Hematopoietic multipotent progenitor cell treated with erythropoietin and hydrocortisone succinate and interleukin-3 and kit ligand, for 15 days (in vitro differentiated cells): ENCODE measurements around the gene ENTHD1.
"Not testable (repeated sequence)": the region's sequence is repeated elsewhere in the genome, so short reads cannot be mapped to it uniquely, and the experiment has no call there.

ENCODE experiments used
- DNase-seq: peaks from one replicate; pipeline ENCODE4 v3.0.0-alpha.2; 2015; ENCODE audit warnings: low spot score

ENTHD1 gene

DNA sequence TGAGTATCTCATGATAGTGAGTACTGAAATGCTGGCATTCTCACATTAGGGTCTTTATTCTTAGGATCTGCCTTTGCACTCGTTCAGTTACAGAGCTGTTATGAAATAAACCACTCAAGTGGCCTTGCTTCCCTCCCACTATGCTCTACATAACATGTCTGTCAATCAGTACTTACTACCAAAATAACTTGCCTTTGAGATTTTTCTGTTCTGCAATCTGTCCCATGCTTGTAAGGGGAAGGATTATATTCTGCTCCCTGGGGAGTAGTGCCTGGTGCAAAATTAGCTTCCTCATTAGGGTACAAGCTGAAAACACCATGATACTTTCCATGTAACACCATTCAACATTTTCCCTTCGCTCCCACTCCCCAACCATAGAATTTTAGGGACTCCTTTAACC lies 5.4 kb upstream of the ENTHD1 start:
- DNase-seq, result no peak

GRCh38 chr22:39897841-39898240 lies 4.3 kb upstream of the ENTHD1 start:
- no peak for DNase-seq

DNA sequence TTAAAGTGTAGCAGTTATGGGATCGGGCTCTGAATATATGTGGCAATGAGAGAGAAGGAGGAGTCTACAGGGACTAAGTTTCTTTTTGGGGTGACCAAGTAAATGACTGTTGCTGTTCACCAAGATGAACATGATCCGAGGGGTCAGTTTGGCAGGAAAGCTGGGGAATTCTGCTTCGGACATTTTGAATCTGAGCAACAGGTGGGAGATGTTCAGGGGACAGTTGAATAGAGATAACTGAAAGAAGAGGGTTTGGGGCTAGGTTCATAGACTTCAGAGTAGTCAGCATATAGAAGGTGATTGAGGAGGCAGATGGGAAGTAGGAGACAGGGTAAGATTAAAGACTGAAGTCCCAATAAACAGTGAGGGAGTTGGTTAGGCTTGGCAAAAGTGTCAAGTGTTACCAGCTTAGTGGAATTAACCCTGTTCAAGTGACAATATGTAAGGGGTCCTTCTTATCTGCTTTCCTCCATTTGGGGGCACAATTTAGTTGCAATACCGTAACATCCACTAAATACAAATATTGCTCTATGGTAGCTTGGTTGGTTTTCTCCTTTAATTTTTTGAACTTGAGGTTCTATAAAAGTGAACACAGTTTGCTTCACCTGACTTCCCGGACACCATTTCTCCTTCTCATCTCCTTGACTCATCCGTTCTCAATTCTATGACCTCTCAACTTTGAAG lies 2.9 kb upstream of the ENTHD1 start:
- no peak for DNase-seq

DNA sequence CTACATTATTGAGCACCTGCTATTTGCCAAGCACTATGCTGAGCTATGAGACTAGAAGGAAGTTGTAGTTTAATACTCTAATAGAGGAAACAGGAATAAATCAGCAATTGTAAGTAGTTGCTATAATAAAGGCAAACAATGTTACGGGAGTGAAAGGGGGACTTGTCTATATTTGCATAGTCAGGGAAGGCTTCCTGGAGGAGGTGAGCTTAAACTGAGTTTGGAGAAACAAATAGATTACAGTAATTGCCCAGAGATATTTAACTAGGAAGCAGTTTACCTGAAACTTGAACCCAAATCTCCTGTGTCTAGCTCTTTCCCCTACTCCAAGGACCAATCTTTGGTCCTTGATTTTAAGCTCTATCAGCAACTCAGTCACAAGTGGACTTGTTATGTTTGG lies 2.1 kb upstream of the ENTHD1 start:
- DNase-seq, result no peak

- DNase-seq, result no peak
Observed at GRCh38 chr22:39894554-39895092, 1.1 kb upstream of the ENTHD1 start.

DNA sequence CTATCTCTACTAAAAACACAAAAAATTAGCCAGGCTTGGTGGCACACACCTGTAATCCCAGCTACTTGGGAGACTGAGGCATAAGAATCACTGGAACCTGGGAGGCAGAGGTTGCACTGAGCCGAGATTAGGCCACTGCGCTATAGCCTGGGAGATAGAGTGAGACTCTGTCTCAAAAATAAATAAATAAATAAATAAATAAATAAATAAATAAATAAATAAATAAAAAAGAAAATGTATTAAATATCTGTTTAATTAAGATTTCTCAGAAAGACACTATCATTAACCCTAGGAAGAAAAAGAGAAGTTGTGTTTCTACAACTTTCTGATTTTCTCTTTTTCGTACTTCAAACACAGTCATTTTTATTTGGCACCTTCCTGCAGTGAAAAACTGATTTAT lies 3.6 kb downstream of the ENTHD1 start:
- not testable (repeated sequence) for DNase-seq

DNA sequence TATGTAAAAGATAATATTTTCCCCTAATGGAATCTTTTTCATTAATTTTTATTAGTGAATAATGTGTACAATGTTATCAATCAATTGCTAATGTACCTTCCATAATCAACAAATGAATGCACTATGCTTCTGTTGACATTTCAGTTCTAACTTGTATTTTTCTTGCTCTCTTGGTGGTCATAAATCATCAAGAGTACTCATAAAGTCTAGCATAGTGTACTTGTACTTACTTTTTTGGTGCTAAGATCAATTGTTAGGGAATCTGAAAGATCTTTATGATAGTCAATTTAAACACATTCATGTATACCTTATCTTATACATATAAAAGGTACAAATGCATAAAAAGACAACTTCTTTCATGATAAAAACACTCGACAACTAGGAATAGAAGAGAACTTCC lies 10.5 kb downstream of the ENTHD1 start:
- no peak for DNase-seq

GRCh38 chr22:39880722-39881121 lies 12.8 kb downstream of the ENTHD1 start:
- DNase-seq, result no peak

DNA sequence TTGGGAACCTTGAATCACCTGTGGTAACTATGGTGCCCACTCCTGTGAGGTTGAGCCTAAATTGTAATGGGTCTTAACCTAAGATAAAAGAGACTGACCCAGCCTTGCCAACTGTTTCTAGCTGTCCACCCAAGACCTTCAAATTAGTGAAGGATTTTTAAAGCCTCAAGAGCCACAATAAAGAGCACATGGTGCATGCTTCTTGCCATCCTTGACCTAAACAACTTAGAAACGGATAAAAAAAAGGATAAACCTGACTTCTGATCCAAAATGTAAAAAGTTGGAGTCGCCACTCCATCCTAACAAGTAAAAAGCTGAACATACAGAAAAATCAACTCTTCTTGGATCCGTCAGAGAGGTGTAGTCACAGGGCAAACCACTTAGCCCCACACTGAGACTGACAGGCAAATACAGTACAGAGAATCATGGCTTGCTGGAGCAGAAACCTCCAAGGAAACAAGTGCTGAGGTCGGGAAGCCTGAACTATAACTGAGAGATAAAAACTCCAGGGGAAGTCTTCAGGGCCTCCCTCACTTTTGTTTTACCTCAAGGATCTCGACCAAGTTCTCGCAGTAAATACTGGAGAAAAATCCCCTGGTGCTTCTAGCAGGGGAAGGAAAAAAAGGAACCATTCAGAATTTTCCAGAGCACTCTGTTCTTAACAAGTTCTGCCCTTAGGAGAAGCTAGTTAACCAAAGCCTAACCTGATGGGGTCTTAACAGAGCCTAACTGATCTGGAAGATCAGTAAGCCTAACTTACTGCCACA lies 16.3 kb downstream of the ENTHD1 start:
- DNase-seq, result no peak

- DNase-seq, result not testable (repeated sequence)
Observed at GRCh38 chr22:39875176-39875885, 18.2 kb downstream of the ENTHD1 start.

GRCh38 chr22:39873965-39874364 lies 19.6 kb downstream of the ENTHD1 start:
- DNase-seq, result no peak

DNA sequence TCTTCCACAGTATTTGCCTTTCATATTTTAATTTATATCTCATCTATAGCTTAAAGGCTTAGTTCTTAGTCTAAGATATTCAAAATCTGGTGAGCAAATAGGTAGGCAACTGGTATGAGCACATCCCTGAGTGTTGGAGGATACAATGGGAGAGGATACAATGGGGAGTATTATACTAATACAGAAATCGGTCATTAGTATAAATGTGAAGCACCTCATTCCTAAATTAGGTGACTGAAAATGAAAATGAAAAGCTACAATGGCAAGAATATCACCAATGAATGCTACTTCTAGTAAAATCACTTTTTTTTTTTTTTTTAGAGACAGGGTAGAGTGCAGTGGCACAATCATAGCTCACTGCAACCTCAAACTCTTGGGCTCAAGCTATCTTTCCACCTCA lies 21.0 kb downstream of the ENTHD1 start:
- DNase-seq, result no peak

DNA sequence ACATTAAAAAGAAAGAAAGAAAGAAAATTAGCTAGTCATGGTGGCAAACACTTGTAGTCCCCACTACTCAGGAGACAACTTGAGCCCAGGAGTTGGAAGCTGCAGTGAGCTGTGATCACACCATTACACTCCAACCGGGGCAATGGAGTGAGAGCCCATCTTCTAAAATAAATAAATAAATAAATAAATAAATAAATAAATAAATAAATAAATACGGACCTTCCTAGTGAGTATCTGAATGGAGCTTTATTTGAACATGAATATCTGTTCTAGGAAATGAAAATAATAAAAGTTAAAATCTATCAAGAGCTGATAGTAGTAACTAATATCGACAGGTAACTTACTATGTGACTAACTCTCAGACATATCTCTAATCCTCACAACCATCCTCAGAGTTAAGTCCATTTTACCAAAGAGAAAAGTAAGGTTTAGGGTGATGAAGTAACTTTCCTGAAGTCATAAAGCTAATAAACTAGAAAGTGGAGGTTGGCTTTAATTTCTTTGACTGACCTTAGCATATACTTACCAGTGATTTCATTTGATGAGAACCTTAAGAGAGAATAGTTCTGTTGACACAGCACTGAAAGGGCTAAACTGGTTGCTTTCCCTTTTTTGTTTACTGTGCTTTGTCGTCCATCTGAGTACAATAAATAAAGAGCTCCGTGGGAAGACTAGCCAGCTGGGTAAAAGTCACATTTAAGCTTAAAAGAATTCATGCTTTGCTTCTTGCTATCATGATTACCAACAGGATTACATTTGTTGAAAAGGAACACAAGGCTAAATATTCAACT lies 22.4 kb downstream of the ENTHD1 start:
- DNase-seq, result no peak

DNA sequence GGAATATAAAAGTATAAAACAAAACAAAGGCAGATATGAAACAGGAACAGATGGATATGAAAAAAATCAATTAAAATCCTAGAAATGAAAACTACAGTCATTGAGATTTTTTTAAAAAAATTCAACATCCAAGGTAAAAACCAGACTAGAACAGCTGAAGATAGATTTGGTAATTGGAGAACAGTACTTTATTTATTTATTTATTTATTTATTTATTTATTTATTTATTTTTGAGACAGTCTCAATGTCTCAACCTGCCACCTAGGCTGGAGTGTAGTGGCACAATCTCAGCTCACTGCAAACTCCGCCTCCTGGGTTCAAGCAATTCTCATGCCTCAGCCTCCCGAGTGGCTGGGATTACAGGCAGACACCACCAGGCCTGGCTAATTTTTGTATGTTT lies 23.8 kb downstream of the ENTHD1 start:
- not testable (repeated sequence) for DNase-seq

DNA sequence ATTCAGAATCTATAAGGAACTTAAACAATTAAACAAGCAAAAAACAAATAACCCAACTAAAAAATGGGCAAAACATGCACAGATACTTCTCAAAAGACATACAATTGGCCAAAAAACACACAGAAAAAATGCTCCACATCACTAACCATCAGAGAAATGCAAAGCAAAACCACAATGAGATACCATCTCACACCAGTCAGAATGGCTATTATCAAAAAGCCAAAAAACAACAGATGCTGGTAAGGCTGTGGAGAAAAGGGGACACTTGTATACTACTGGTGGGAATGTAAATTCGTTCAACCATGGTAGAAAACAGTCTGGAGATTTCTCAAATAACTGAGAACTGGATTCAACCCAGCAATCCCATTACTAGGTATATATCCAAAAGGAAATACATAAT lies 24.8 kb downstream of the ENTHD1 start:
- DNase-seq, result no peak

DNA sequence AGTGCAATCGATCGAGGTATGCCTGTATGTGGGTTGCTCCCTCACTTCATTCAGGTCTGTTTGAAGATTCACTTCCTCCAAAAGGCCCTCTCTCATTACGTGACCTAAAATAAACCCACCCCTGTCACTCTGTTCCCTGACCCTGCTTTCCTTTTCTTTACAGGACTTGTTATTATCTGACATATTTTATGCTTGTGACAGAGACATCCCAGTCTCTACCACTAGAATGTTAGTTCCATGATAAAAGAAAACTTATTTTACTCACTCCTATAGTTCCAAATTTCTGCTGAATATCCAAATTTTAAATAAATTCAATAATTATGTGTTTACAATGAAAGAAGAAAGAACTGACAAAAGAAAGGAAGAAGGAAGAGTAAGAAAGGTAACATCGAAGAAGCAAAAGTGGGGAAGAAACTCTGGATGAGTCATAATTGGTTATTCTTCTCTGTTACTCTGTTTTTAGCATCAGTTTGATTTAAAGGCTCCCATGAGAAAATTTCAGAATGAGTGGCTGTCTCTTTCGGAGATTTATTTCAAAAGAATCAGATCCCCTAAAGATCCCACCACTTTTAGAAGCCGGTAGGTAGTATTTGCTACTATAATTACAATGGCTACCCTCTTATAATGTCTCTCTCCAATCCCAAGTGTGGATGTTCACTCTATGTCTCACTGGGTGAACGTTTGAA lies 33.5 kb downstream of the ENTHD1 start:
- DNase-seq, result no peak

- no peak for DNase-seq
Observed at GRCh38 chr22:39856588-39856987, 37.0 kb downstream of the ENTHD1 start.

GRCh38 chr22:39852799-39853198 lies 40.8 kb downstream of the ENTHD1 start:
- DNase-seq, result no peak

- no peak for DNase-seq
Observed at GRCh38 chr22:39851606-39852315, 41.8 kb downstream of the ENTHD1 start.

DNA sequence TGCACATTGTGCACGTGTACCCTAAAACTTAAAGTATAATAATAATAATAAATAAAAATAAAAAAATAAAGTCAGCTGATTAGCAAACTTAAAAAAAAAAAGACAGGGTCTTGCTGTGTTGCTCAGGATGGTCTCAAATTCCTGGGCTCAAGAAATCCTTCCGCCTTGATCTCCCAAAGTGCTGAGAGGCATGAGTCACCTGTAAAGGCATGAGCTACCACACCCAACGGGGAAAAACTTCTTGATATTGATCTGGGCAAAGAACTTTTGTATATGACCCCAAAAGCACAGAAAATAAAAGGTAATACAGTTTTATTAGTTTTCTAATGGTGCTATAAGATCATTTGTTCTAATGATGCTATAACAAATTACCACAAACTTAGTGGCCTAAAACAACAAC lies 46.1 kb downstream of the ENTHD1 start:
- no peak for DNase-seq

GRCh38 chr22:39846539-39846938 lies 47.0 kb downstream of the ENTHD1 start:
- not testable (repeated sequence) for DNase-seq
